ENCODE results near the gene NAA16. TPM values are rescaled to one million over a fixed set of nuclear protein-coding genes. Genes with fewer than 3 reads are reported as not detected.

NAA16 gene
- total and polyA plus RNA-seq, 2 experiments from 2014 or later, result 10.7 to 16.2 TPM

GRCh38 chr13:41313659-41314197, 2.7 kb downstream of the NAA16 start:
- Histone ChIP-seq H3K9me2 (replicated peaks; ENCODE audit: insufficient read depth) (no peaks in the 10 kb centered on the region), H3K4me3 (peak overlapping the region; percentile 100), H3K27me3 (no peaks in the 10 kb centered on the region), H3K4me2 (peak overlapping the region; percentile 77), H2AFZ (no peak overlapping the region), H3K4me1 (ENCODE audit: insufficient read depth) (peaks cover 20% of the 10 kb centered on the region), H3K79me2 (peaks cover 72% of the 10 kb centered on the region), H3K36me3 (replicated peaks; ENCODE audit: insufficient read depth, low read depth) (no peaks in the 10 kb centered on the region), H3K9me3 (ENCODE audit: low read depth) (no peaks in the 10 kb centered on the region), H3K27ac (no peak overlapping the region), H4K20me1 (ENCODE audit: insufficient read depth, poor library complexity, severe bottlenecking) (peaks cover 30% of the 10 kb centered on the region)
- 78% methylated on average over 6 of the region's 6 CpGs for WGBS (ENCODE audit: low lambda C conversion rate, missing lambda C conversion rate)
- TF ChIP-seq EZH2 (IDR thresholded peaks at IDR 0.05; ENCODE audit: borderline replicate concordance), result no peak
- TF ChIP-seq, protein P1, sequence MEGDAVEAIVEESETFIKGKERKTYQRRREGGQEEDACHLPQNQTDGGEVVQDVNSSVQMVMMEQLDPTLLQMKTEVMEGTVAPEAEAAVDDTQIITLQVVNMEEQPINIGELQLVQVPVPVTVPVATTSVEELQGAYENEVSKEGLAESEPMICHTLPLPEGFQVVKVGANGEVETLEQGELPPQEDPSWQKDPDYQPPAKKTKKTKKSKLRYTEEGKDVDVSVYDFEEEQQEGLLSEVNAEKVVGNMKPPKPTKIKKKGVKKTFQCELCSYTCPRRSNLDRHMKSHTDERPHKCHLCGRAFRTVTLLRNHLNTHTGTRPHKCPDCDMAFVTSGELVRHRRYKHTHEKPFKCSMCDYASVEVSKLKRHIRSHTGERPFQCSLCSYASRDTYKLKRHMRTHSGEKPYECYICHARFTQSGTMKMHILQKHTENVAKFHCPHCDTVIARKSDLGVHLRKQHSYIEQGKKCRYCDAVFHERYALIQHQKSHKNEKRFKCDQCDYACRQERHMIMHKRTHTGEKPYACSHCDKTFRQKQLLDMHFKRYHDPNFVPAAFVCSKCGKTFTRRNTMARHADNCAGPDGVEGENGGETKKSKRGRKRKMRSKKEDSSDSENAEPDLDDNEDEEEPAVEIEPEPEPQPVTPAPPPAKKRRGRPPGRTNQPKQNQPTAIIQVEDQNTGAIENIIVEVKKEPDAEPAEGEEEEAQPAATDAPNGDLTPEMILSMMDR (IDR thresholded peaks at IDR 0.05; ENCODE audit: poor library complexity), result no peak
- TF ChIP-seq EZH2phosphoT487 (IDR thresholded peaks at IDR 0.05; ENCODE audit: low read depth, severe bottlenecking, unreplicated experiment), result no peak
- no peak for DNase-seq (ENCODE audit: low spot score)

DNA sequence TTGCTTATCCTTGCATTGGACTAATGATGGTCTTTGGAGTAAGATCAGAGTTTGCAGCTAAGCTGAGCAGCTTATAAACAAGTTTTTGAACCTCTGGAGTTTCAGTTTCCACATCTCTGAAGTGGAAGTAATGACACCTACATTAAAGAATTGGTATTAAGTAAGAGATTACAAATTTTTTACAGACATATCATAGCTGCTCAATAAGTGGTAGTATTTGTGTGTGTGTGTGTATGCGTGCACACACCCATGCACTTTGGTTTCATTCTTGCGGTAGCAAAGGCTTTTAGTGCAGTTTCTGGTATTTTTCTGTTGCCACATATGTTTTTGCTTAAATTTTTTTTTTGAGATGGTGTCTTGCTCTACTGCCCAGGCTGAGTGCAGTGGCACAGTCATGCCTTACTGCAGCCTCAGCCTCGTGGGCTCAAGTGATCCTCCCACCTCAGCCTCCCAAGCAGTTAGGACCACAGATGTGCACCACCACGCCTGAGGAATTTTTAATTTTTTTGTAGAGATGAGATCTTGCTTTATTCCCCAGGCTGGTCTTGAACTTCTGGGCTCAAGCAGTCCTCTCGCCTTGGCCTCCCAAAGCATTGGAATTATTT, 4.5 kb downstream of the NAA16 start:
- Histone ChIP-seq H3K36me3 (replicated peaks; ENCODE audit: insufficient read depth, low read depth) (no peaks in the 10 kb centered on the region), H3K79me2 (peaks cover 91% of the 10 kb centered on the region), H3K27me3 (no peaks in the 10 kb centered on the region), H2AFZ (no peak overlapping the region), H4K20me1 (ENCODE audit: insufficient read depth, poor library complexity, severe bottlenecking) (peaks cover 33% of the 10 kb centered on the region), H3K4me2 (no peak overlapping the region), H3K9me2 (replicated peaks; ENCODE audit: insufficient read depth) (no peaks in the 10 kb centered on the region), H3K9me3 (ENCODE audit: low read depth) (no peaks in the 10 kb centered on the region), H3K4me1 (ENCODE audit: insufficient read depth) (peaks cover 20% of the 10 kb centered on the region), H3K27ac (no peak overlapping the region), H3K4me3 (no peak overlapping the region)
- no peak for DNase-seq (ENCODE audit: low spot score)
- no peak for TF ChIP-seq EZH2phosphoT487 (IDR thresholded peaks at IDR 0.05; ENCODE audit: low read depth, severe bottlenecking, unreplicated experiment)
- TF ChIP-seq EZH2 (IDR thresholded peaks at IDR 0.05; ENCODE audit: borderline replicate concordance), result no peak
- TF ChIP-seq, protein P1 (IDR thresholded peaks at IDR 0.05; ENCODE audit: poor library complexity), result no peak
- 94% methylated on average over 5 of the region's 5 CpGs for WGBS (ENCODE audit: low lambda C conversion rate, missing lambda C conversion rate)

DNA sequence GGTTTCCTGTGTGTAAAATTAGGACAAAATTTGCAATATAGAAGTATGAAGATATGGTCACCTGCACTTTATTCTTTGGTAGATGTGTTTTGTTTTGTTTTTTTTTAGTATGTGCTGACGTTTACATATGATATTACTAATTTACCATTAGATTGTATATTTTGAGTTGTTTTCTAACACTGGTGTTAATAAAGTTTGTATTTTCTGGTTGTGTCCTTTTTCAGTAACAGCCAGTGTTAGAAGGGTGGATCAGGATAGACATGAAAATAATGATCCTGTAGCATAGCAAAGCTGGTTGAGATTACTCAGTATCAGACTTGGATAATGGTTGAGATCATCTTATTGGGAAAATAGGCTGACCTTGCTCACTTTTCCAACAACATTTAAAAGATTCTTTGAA, 6.2 kb downstream of the NAA16 start:
- 95% methylated on average over 1 of the region's 1 CpG for WGBS (ENCODE audit: low lambda C conversion rate, missing lambda C conversion rate)
- Histone ChIP-seq H3K4me2 (no peak overlapping the region), H3K27me3 (no peaks in the 10 kb centered on the region)

More for the DNA sequence above, 6.2 kb downstream of the NAA16 start:
- Histone ChIP-seq H2AFZ (no peak overlapping the region), H3K4me3 (no peak overlapping the region), H4K20me1 (ENCODE audit: insufficient read depth, poor library complexity, severe bottlenecking) (peaks cover 33% of the 10 kb centered on the region), H3K79me2 (peaks cover 96% of the 10 kb centered on the region), H3K36me3 (replicated peaks; ENCODE audit: insufficient read depth, low read depth) (no peaks in the 10 kb centered on the region), H3K4me1 (ENCODE audit: insufficient read depth) (peaks cover 20% of the 10 kb centered on the region), H3K27ac (no peak overlapping the region), H3K9me3 (ENCODE audit: low read depth) (no peaks in the 10 kb centered on the region), H3K9me2 (replicated peaks; ENCODE audit: insufficient read depth) (no peaks in the 10 kb centered on the region)
- TF ChIP-seq, protein P1 (IDR thresholded peaks at IDR 0.05; ENCODE audit: poor library complexity), result no peak
- TF ChIP-seq EZH2 (IDR thresholded peaks at IDR 0.05; ENCODE audit: borderline replicate concordance) (no peak), EZH2phosphoT487 (IDR thresholded peaks at IDR 0.05; ENCODE audit: low read depth, severe bottlenecking, unreplicated experiment) (no peak)
- DNase-seq (ENCODE audit: low spot score), result no peak
